ENCODE data around the gene CLSTN2.

The CLSTN2 gene

DNA sequence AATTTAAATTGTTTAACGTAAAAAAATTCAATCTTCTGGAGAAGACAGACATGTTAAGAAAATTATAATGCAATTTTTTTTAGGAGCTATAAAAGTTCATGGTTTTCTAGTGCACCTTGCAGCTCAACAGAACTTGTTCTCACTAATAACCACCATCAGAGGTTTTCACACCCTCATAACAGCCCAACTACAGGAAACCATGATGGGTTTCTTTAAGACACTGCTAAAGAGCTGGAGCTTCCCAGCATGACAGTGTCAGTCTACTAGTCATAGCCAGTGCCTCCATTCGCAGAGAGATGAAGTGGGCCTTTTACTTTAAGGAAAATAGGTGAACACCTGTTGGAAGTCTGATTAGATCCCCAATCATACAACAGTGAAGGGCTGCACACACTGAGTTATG is 518.8 kb downstream of the CLSTN2 start:
- TF ChIP-seq, protein P1, sequence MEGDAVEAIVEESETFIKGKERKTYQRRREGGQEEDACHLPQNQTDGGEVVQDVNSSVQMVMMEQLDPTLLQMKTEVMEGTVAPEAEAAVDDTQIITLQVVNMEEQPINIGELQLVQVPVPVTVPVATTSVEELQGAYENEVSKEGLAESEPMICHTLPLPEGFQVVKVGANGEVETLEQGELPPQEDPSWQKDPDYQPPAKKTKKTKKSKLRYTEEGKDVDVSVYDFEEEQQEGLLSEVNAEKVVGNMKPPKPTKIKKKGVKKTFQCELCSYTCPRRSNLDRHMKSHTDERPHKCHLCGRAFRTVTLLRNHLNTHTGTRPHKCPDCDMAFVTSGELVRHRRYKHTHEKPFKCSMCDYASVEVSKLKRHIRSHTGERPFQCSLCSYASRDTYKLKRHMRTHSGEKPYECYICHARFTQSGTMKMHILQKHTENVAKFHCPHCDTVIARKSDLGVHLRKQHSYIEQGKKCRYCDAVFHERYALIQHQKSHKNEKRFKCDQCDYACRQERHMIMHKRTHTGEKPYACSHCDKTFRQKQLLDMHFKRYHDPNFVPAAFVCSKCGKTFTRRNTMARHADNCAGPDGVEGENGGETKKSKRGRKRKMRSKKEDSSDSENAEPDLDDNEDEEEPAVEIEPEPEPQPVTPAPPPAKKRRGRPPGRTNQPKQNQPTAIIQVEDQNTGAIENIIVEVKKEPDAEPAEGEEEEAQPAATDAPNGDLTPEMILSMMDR (IDR thresholded peaks at IDR 0.05; ENCODE audit: unreplicated experiment in 3 of 3): no peak
- Mint-ChIP-seq H3K36me3 (ENCODE audit: low read depth) (no peaks in the 10 kb centered on the region), H3K4me1 (peaks cover 10% of the 10 kb centered on the region), H3K9me3 (no peaks in the 10 kb centered on the region), H3K27ac (no peak overlapping the region), H3K4me3 (no peak overlapping the region), H3K27me3 (ENCODE audit: low read depth) (no peaks in the 10 kb centered on the region)

DNA sequence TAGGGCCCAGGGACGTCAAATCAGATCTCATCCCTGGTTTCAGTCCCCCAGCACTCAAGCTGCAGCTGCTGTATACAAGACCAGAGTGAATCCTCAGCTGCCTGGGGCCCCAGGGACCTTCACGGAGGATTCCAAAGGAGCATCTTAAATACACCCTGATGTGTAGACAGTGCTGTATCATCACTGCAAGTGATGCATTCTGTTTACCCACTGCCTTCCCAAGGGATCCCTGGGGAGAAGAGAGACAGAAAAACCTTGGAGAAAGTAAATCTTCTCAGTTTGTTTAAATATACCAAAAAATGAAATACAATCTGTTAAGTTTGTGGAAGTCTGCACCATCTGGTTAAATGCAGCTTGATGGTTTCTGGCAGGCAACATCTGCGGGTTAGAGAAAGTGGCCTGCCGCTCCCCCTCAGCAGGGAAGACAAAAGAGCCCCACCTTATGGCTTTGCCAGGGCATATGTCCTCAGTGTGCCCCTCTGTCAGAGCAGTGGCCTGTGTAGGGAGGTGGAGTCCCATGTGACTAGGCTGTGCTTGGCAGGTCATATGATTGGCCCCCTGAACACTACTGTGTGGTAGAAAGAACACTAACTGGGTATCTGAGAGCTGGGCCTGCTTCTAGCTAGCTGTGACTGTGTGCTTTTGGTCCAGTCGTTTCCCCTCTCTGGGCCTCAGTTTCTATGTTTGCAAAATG is 520.7 kb downstream of the CLSTN2 start:
- Mint-ChIP-seq H3K4me3 (no peak overlapping the region), H3K4me1 (peaks cover 10% of the 10 kb centered on the region), H3K9me3 (no peaks in the 10 kb centered on the region), H3K27ac (no peak overlapping the region), H3K27me3 (ENCODE audit: low read depth) (peaks cover 7% of the 10 kb centered on the region), H3K36me3 (ENCODE audit: low read depth) (no peaks in the 10 kb centered on the region)
- TF ChIP-seq, protein P1 (IDR thresholded peaks at IDR 0.05; ENCODE audit: unreplicated experiment in 3 of 3): no peak

DNA sequence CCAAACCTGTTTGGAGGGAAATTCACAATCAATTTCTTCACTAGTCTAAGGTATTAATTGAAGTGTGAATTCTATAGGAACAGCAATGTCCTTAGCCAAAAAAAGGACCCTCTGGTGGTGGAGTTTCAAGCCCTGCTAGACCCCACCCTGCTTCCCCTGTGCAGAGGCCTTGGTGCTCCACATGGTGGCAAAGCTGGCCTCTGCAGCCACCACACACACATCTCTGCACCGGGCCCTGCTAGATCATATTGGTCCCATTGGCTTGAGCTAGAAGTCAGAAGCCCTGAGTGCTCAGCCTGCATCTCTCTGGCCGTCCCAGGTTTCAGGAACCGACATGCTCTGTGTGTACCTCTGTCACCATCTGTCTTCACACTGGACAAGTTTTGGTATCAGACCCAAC is 522.0 kb downstream of the CLSTN2 start:
- H3K36me3 Mint-ChIP-seq (ENCODE audit: low read depth): no peaks in the 10 kb centered on the region
- H3K4me3 Mint-ChIP-seq: no peak overlapping the region
- no peaks in the 10 kb centered on the region for H3K9me3 Mint-ChIP-seq
- TF ChIP-seq, protein P1 (IDR thresholded peaks at IDR 0.05; ENCODE audit: unreplicated experiment in 3 of 3): no peak
- H3K4me1 Mint-ChIP-seq: peaks cover 10% of the 10 kb centered on the region
- H3K27me3 Mint-ChIP-seq (ENCODE audit: low read depth): peaks cover 7% of the 10 kb centered on the region
- no peak overlapping the region for H3K27ac Mint-ChIP-seq

DNA sequence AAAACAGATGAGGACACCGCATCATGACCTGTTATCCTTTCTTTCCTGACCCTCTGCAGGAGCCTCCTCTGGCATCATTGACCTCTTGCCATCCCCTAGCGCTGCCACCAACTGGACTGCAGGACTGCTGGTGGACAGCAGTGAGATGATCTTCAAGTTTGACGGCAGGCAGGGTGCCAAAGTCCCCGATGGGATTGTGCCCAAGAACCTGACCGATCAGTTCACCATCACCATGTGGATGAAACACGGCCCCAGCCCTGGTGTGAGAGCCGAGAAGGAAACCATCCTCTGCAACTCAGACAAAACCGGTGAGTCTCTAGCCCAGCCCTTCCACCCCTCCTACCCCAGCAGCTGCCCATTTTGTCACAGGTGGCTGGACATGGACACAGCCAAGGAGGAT is 524.5 kb downstream of the CLSTN2 start:
- Mint-ChIP-seq H3K4me3 (no peak overlapping the region), H3K4me1 (peaks cover 10% of the 10 kb centered on the region), H3K27ac (no peak overlapping the region), H3K27me3 (ENCODE audit: low read depth) (peaks cover 11% of the 10 kb centered on the region), H3K36me3 (ENCODE audit: low read depth) (no peaks in the 10 kb centered on the region), H3K9me3 (no peaks in the 10 kb centered on the region)
- TF ChIP-seq, protein P1 (IDR thresholded peaks at IDR 0.05; ENCODE audit: unreplicated experiment in 3 of 3): no peak

DNA sequence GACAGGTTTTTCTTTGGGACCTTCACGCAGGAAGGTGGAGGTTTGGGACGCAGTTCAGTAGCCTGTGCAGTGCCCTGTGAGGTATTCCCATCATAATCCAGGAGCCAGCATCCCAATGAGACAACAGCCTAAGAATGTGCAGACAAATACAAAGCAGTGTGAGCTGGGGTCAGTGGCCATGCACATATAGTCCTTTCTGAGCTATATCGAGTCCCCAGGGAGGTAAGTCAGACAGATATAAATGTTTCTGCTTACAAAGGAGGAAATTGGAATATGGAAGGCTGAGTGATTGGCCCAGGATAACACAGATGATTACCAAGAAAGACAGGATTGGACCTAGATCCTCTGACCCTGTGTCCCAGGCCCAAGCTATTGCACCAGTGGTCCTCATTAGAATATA is 526.3 kb downstream of the CLSTN2 start:
- Mint-ChIP-seq H3K27me3 (ENCODE audit: low read depth) (peaks cover 11% of the 10 kb centered on the region), H3K36me3 (ENCODE audit: low read depth) (no peaks in the 10 kb centered on the region), H3K27ac (no peak overlapping the region), H3K4me3 (no peak overlapping the region), H3K4me1 (no peaks in the 10 kb centered on the region), H3K9me3 (no peaks in the 10 kb centered on the region)
- TF ChIP-seq, protein P1 (IDR thresholded peaks at IDR 0.05; ENCODE audit: unreplicated experiment in 3 of 3): no peak

DNA sequence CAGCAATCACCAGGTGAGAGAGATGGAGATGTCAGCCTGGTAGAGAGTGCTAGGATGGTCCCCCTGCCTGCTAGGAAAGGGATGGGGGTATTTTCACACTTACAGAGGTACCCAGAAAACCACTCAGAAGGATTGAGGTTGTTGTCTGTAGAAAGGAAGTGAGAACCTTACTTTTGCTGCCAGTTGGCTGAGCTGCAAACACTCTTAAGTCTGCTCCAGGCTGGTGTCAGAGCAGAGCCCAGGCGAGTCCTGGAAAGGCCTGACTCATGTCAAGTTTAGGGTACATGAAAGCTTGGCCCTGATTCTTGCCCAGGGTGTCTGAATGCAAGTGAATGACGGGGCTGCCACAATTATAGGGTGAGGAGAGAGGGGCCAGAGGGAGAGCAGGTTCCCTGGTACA is 528.4 kb downstream of the CLSTN2 start:
- Mint-ChIP-seq H3K4me1 (peaks cover 5% of the 10 kb centered on the region), H3K4me3 (no peak overlapping the region), H3K36me3 (ENCODE audit: low read depth) (no peaks in the 10 kb centered on the region), H3K9me3 (no peaks in the 10 kb centered on the region), H3K27me3 (ENCODE audit: low read depth) (peaks cover 15% of the 10 kb centered on the region), H3K27ac (no peak overlapping the region)
- TF ChIP-seq, protein P1 (IDR thresholded peaks at IDR 0.05; ENCODE audit: unreplicated experiment in 3 of 3): no peak
